Bronchial epithelial cell (primary cell): ENCODE results near the gene PRR15L. TPM values are rescaled to one million over a fixed set of nuclear protein-coding genes. Genes with fewer than 3 reads are reported as not detected.
"Not testable (repeated sequence)": the region's sequence is repeated elsewhere in the genome, so short reads cannot be mapped to it uniquely, and the experiment has no call there.

Source experiments
- DNase-seq: peaks from one replicate; pipeline ENCODE4 v3.0.0-alpha.2; 2010; ENCODE audit warnings: low read depth
- FAIRE-seq: peaks from 2 replicates; lab custom pipeline; 2011; peaks lifted over from hg19 to GRCh38; lab: Jason Lieb, UNC
- H3K27me3 ChIP-seq: 2 replicates; pipeline ENCODE4 v1.5.1; 2011; ENCODE audit warnings: low read length; ENCODE audit not compliant: control insufficient read depth, insufficient read depth
- H3K36me3 ChIP-seq: 2 replicates; pipeline ENCODE4 v1.5.1; 2011; ENCODE audit warnings: low read length; ENCODE audit not compliant: control insufficient read depth, insufficient read depth
- H3K4me3 ChIP-seq: 2 replicates; pipeline ENCODE4 v1.5.1; 2011; ENCODE audit warnings: mild to moderate bottlenecking, low read depth, low read length, control low read depth
- total RNA-seq: library from RNA; depleted of rRNA; stranded (reverse); fragments of >200 nt; gene quantifications from 2 replicates; pipeline ENCODE4 v1.2.1, GENCODE V29; 2014
- TF ChIP-seq, protein P1 (sequence below): IDR thresholded peaks from 2 replicates; pipeline ENCODE4 v1.5.1; 2011; ENCODE audit warnings: mild to moderate bottlenecking, moderate library complexity, low read length, control low read depth, inconsistent platforms; ENCODE audit not compliant: insufficient read depth, severe bottlenecking

Gene PRR15L
- total RNA-seq, 1 donor from 2014 or later = 1.6 TPM

DNA sequence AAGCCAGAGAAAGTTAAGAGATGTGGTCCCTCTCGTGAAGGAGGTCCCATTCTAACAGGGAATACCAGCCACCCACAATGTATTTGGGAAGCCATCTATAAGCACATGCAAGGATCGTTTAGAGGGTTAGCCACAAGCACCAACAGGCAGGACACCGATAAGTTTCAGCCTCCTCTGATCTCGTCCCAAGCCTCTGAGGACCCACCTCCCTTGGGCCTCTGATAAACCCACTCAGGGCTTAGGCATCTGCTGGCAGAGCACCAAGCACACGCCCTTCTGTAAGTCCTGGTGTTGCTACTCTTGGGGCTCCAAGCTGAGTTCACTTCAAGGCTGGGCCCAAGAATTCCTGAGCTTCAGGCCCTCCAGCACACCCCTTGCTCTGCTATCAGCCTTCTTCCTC, 21.7 kb downstream of the PRR15L start:
- peak; percentile 87 for DNase-seq
- no peak for FAIRE-seq
- Histone ChIP-seq H3K4me3 (no peak overlapping the region), H3K27me3 (no peaks in the 10 kb centered on the region), H3K36me3 (no peaks in the 10 kb centered on the region)
- TF ChIP-seq, protein P1, sequence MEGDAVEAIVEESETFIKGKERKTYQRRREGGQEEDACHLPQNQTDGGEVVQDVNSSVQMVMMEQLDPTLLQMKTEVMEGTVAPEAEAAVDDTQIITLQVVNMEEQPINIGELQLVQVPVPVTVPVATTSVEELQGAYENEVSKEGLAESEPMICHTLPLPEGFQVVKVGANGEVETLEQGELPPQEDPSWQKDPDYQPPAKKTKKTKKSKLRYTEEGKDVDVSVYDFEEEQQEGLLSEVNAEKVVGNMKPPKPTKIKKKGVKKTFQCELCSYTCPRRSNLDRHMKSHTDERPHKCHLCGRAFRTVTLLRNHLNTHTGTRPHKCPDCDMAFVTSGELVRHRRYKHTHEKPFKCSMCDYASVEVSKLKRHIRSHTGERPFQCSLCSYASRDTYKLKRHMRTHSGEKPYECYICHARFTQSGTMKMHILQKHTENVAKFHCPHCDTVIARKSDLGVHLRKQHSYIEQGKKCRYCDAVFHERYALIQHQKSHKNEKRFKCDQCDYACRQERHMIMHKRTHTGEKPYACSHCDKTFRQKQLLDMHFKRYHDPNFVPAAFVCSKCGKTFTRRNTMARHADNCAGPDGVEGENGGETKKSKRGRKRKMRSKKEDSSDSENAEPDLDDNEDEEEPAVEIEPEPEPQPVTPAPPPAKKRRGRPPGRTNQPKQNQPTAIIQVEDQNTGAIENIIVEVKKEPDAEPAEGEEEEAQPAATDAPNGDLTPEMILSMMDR = no peak

DNA sequence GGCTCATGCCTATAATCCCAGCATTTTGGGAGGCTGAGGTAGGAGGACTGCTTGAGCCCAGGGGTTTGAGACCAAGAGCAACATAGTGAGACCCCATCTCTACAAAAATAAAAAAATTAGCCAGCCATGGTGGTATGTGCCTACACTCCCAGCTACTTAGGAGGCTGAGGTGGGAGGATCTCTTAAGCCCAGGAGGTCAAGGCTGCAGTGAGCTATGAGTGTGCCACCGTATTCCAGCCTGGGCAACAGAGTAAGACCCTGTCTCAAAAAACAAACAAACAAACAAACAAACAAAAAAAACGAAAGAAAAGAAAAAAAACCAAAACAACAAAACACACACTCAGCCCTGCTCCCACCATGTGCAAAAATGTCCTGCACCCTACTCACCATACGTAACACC, 22.2 kb downstream of the PRR15L start:
- not testable (repeated sequence) for H3K36me3 ChIP-seq, H3K4me3 ChIP-seq, H3K27me3 ChIP-seq, DNase-seq, FAIRE-seq

DNA sequence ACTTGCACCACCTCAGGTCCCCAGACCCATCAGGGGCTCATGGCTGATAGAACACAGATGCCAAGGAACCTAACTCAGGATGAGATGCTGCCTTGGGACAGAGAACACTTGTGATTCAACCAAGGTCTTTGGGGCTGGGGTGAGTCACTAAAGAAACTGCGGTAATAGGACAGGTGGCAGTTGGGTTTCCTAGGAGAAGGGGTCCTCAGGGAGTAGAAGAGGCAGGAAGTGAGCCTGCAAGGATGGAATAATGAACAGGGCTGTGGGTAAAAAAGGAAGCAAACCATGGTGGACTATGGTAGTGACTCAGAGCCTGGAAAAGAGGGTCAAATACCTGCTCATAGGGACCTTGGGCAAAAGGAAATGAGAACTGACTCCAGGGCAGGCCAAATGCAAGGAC, 22.8 kb downstream of the PRR15L start:
- Histone ChIP-seq H3K36me3 (peaks cover 1% of the 10 kb centered on the region), H3K4me3 (no peak overlapping the region), H3K27me3 (no peaks in the 10 kb centered on the region)
- no peak for FAIRE-seq
- peak; percentile 26 for DNase-seq
- TF ChIP-seq, protein P1 = no peak

DNA sequence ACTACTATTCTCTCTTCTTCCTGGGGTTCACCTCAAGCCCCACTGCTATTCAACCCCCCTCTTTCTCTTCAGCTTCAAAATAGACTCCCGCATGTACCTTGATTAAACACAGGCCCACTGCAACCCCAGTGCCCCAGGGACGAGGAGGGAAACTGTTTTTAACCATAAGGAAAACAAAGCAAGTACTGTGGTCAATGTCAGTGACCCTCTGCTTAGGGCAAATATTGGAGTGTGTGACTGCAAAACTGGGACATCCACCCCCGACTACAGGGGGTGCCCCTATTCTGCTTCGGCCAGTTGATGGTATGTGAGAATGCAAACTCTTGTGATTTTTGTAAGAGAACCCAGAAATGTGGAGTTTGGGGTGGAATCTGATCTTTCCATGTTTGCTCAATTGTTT, 25.8 kb downstream of the PRR15L start:
- no peaks in the 10 kb centered on the region for H3K27me3 ChIP-seq

DNA sequence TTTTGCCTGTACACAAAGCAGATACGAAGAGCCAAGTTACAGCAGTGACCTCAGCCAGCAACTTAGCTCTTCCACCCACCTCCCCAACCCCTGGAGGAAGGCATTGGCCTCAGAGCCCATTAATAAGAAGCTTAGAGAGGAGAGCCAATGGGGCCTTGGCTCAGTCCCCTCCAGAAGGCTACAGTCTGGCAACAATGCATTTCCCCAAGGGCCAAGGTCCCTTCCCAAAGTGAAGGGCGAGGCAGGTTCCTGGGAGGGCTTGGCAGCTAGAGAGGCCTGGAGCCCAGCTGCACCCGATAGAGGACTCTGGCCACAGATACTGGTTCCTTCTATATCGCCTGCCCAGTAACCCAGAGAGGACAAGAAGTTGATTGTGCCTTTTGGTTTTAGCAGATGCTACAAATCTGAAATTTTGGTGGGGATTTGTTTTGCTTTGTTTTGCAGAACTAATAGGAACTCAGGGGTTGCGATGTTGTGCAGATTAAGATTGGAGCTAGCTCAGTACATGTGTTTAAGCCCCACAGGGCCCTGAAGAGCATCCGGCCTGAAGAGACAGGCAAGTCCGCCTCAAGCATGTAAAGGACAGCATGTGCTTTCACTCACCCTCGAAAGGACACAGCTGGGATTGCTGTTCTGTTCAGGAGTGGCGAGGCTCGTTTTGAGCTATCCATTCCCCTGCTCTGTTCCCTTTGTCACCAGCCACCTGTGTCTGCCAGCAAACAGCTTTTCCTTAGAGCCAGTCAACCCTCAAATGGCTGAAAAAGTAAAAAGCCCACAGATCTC, 28.3 kb downstream of the PRR15L start:
- TF ChIP-seq, protein P1 = no peak
- DNase-seq (no peak), FAIRE-seq (no peak)
- peaks cover 11% of the 10 kb centered on the region for H3K36me3 ChIP-seq
- no peaks in the 10 kb centered on the region for H3K27me3 ChIP-seq
- no peak overlapping the region for H3K4me3 ChIP-seq

More for the DNA sequence above, 25.8 kb downstream of the PRR15L start:
- Histone ChIP-seq H3K4me3 (no peak overlapping the region), H3K36me3 (peaks cover 7% of the 10 kb centered on the region)
- TF ChIP-seq, protein P1 = no peak
- no peak for FAIRE-seq
- no peak for DNase-seq

DNA sequence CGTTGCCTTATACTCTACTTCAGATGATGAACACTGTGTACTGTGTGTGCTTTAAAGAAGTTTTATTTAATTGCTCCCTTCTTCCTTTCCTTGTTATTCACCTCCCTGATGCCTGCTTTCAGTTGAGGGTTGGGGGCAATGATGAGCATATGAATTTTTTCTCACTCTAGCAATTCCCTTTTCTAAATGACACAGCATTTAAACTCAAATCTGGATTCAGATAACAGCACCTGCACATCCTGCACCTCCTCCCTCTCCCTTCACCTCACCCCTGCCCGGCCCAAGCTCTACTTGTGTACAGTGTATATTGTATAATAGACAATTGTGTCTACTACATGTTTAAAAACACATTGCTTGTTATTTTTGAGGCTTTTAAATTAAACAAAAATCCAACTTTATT, 29.3 kb downstream of the PRR15L start:
- Histone ChIP-seq H3K4me3 (no peak overlapping the region), H3K27me3 (no peaks in the 10 kb centered on the region), H3K36me3 (peaks cover 11% of the 10 kb centered on the region)
- DNase-seq (no peak), FAIRE-seq (no peak)
- TF ChIP-seq, protein P1 = no peak
